ENCODE measurements around the gene SLC38A9.
"Not testable (repeated sequence)": the region's sequence is repeated elsewhere in the genome, so short reads cannot be mapped to it uniquely, and the experiment has no call there.

The SLC38A9 gene

GRCh38 chr5:55702598-55703345 is 9.4 kb downstream of the SLC38A9 start:
- DNase-seq (ENCODE audit: low spot score) = no peak

GRCh38 chr5:55701462-55702103 is 10.5 kb downstream of the SLC38A9 start:
- DNase-seq (ENCODE audit: low spot score) = no peak

GRCh38 chr5:55700745-55701144 is 11.4 kb downstream of the SLC38A9 start:
- DNase-seq (ENCODE audit: low spot score) = no peak

GRCh38 chr5:55699041-55699688 is 13.0 kb downstream of the SLC38A9 start:
- DNase-seq (ENCODE audit: low spot score) = no peak

- DNase-seq (ENCODE audit: low spot score) = not testable (repeated sequence)
These were observed 15.4 kb downstream of the SLC38A9 start for GRCh38 chr5:55696704-55697103.

- no peak for DNase-seq (ENCODE audit: low spot score)
These were observed 17.8 kb downstream of the SLC38A9 start for GRCh38 chr5:55694152-55694830.

- DNase-seq (ENCODE audit: low spot score) = no peak
These were observed 19.6 kb downstream of the SLC38A9 start for GRCh38 chr5:55692509-55692908.

GRCh38 chr5:55692106-55692417 is 20.1 kb downstream of the SLC38A9 start:
- no peak for DNase-seq (ENCODE audit: low spot score)

GRCh38 chr5:55691265-55692105 is 20.6 kb downstream of the SLC38A9 start:
- peak; percentile 42 for DNase-seq (ENCODE audit: low spot score)

GRCh38 chr5:55682071-55682470 is 30.1 kb downstream of the SLC38A9 start:
- DNase-seq (ENCODE audit: low spot score) = no peak

GRCh38 chr5:55681301-55681700 is 30.8 kb downstream of the SLC38A9 start:
- DNase-seq (ENCODE audit: low spot score) = no peak

- no peak for DNase-seq (ENCODE audit: low spot score)
These were observed 31.8 kb downstream of the SLC38A9 start for GRCh38 chr5:55680353-55680752.

GRCh38 chr5:55679556-55679955 is 32.6 kb downstream of the SLC38A9 start:
- DNase-seq (ENCODE audit: low spot score) = no peak

- DNase-seq (ENCODE audit: low spot score) = no peak
These were observed 37.0 kb downstream of the SLC38A9 start for GRCh38 chr5:55675119-55675518.

GRCh38 chr5:55674340-55674739 is 37.8 kb downstream of the SLC38A9 start:
- no peak for DNase-seq (ENCODE audit: low spot score)

GRCh38 chr5:55672477-55672911 is 39.6 kb downstream of the SLC38A9 start:
- DNase-seq (ENCODE audit: low spot score) = no peak

GRCh38 chr5:55671975-55672374 is 40.1 kb downstream of the SLC38A9 start:
- DNase-seq (ENCODE audit: low spot score) = no peak

GRCh38 chr5:55668356-55668755 is 43.8 kb downstream of the SLC38A9 start:
- no peak for DNase-seq (ENCODE audit: low spot score)

- no peak for DNase-seq (ENCODE audit: low spot score)
These were observed 44.2 kb downstream of the SLC38A9 start for GRCh38 chr5:55667938-55668337.

GRCh38 chr5:55665065-55665464 is 47.1 kb downstream of the SLC38A9 start:
- DNase-seq (ENCODE audit: low spot score) = no peak

GRCh38 chr5:55657443-55657842 is 54.7 kb downstream of the SLC38A9 start:
- no peak for DNase-seq (ENCODE audit: low spot score)

- no peak for DNase-seq (ENCODE audit: low spot score)
These were observed 61.7 kb downstream of the SLC38A9 start for GRCh38 chr5:55650386-55650785.

Data from hematopoietic multipotent progenitor cell treated with erythropoietin and hydrocortisone succinate and interleukin-3 and kit ligand, for 17 days (in vitro differentiated cells).